ENCODE results near the gene ALG8.
"Not testable (repeated sequence)": the region's sequence is repeated elsewhere in the genome, so short reads cannot be mapped to it uniquely, and the experiment has no call there.

Gene ALG8

DNA sequence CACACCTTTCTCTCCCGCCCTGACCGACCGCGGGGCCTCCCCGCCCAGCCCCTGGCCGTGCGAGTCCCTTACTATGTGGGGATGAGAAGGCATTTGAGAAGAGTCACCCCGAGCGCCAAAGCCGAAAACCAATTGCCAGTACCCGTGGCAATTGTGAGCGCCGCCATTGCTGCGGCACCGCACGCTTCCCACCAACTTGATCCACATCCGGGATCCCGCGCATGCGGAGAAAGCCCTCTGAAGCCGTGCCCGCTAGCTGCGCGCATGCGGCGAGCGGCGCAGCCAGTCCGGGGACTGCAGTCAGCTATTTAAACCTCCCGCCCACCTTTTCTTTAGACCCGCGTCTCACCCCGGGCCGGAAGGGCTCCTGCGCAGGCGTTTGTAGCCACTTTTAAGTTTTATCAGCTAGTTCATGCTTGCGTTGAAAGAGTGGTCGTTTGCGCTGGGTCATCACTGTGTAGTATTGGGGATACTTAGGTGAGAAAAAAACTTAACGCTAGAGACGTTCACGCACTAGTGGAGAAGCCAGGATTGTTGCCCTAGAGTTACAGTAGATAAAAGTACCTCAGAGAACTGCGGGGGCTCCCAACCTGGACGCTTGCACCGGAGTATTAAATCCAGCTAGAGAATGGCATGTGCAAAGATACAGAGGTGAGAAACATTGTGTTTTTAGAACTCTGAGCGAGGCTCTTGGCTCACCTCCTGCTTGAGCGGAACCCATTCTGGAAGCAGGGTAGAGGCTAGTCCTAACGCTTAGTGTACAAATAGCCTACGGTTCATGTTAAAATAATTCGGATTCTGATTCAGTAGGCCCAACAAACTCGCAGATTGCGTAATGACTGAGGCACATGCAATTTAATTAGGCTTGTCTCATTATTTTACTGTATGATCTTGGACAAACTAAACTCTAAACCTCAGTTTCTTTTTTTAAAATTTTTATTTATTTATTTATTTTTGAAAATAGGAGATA, at the start of gene ALG8:
TSS of gene ALG8 (minus strand) at position 205 of the 970 bp plus-strand sequence. CDS start at position 167, 38 bp downstream.
- peak; percentile 96 for DNase-seq

DNA sequence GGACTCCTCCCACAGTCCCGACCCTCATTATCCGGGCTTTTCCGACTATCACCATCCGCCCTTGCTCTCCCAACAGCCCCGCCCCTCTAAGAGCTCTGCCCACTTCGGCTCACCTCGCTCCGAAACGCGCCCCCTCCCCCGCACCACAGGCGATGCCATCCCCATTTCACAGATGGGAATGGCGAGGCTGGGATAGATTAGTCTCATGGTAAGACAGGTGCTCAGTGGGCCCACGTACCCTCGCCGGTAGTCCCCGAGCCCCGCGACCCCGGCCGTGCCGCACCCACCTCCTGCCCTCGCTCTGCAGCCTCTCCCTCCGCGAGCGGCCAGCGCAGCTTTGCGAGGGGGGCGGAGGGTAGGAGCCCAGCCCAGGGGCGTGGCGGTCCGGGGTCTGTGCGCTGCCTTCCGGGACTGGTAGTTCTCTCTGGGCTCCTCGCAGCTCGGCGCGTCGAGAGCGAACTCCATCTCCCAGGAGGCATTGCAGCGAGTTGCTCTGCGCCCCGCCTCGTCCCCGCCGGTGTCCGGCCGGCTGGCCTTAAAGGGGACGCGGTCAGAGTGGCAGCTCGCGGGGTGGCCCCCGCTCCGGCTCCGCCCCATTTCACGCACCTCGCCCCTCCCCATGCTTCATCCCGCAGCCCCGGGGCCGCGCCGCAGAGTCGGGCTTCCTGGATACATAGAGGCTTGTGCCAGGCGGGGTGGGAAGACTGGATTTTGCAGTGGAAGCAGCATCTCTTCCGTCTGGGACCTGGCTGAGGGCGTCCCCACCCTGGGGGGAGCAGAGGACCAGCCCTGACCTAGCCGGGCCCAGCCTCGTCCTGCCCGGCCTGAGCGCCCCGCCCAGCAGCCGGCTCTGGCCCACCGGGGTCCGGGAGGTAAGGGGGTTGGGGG, 49.1 kb upstream of the ALG8 start, which contains the start of the genes KCTD21 and USP35:
TSS of gene KCTD21 (minus strand) at position 341 of the 888 bp plus-strand sequence. CDS start 14,072 bp downstream, outside the sequence.
TSS of gene USP35 (plus strand) at position 634 of the 888 bp plus-strand sequence. CDS start 7,327 bp downstream, outside the sequence.
- DNase-seq, result peak; percentile 95

- no peak for DNase-seq
Observed at GRCh38 chr11:78187366-78188285, 48.2 kb upstream of the ALG8 start.

DNA sequence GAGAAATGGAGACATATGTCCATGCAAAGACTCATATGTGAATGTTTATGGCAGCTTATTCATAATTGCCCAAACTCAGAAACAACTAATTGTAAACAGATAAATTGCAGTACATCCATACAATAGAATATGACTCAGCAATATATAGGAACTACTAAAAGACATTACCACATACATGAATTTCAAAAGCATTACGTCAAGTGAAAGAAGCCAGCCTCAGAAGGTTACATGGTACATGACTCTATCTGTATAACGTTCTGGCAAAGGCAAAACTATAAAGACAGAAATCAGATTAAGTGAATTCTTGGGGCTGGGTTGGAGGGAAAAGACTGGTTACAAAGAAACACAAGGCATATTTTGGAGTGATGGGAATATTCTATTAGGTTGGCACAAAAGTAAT, 41.8 kb upstream of the ALG8 start:
- DNase-seq, result no peak

- no peak for DNase-seq
Observed at GRCh38 chr11:78180751-78181150, 41.3 kb upstream of the ALG8 start.

DNA sequence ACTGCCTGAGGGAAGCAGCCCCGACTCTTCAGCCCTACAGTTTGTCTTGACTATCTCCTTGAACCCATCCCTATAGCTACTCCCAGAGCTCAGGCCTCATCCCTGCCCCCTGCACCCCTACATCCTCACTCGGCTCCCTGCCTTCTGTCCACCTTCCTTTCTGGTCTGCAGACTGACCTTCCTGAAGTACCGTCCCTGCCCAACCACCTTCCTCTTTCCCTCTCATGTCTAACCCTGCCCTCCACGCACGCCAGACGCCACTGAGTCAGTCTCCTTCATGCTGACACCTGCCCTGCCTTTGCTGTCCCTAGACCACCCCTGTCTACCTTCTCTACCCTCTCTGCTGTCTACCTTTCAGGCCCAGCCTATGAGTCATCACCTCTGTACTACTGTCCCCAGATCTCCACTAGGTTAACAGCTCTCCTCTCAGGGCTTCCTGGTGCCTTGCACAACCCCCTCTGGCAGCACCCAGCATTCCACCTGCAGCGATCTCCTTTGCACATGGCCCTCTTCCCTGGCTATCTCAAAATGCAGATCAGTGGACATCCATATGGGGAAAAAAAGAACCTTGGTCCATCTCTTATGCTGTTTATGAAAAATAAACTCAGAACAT, 40.1 kb upstream of the ALG8 start:
- no peak for DNase-seq

DNA sequence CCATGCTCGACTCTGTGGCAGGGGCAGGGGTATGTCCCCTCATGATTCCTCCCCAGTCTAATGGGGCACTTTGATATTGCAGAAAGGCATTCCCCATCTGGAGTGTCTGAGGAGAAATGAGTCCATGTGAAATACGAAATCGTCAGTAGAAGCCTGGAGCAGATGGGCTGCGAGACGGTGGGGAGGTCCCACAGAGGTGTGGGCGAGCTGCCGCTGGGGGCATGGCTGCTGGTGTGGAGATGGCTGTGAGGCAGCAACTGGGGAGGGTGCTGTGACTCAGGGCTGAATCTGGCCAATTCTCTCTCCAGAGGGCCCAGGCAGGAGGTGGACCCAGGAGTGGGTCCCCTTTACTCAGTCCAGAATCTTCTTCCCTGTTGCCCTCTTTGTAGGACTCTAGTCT, 37.8 kb upstream of the ALG8 start:
- no peak for DNase-seq

- DNase-seq, result no peak
Observed at GRCh38 chr11:78176605-78177141, 37.2 kb upstream of the ALG8 start.

DNA sequence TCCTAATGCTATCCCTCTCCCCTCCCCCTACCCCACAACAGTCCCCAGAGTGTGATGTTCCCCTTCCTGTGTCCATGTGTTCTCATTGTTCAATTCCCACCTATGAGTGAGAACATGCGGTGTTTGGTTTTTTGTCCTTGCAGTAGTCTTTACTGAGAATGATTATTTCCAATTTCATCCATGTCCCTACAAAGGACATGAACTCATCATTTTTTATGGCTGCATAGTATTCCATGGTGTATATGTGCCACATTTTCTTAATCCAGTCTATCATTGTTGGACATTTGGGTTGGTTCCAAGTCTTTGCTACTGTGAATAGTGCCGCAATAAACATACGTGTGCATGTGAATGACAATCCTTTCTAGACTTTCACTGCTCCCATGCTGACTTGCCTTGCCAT, 36.4 kb upstream of the ALG8 start:
- DNase-seq, result not testable (repeated sequence)

- no peak for DNase-seq
Observed at GRCh38 chr11:78171951-78172350, 32.5 kb upstream of the ALG8 start.

- DNase-seq, result no peak
Observed at GRCh38 chr11:78170874-78171549, 31.6 kb upstream of the ALG8 start.

DNA sequence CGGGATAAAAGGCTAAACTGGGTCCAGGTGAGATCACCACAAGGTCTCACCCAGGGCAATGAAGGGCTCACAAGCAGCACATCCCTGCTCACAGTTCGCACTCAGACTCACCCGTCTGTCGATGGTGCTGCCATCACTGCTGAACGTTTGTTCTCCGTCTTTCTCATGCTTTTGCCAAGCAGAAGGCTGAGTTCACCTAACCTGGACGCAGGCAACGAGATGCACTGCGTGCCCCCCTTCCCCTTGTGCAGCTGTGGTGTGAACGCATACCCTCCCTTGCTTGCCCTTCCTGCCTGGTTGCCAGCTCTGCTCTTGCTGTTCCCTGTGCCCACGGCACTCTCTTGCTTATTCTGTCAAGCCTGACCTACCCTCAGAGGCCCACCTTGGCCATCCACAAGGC, 31.0 kb upstream of the ALG8 start:
- no peak for DNase-seq

- DNase-seq, result no peak
Observed at GRCh38 chr11:78168539-78169477, 29.4 kb upstream of the ALG8 start.

- DNase-seq, result no peak
Observed at GRCh38 chr11:78166855-78167469, 27.5 kb upstream of the ALG8 start.

GRCh38 chr11:78164471-78164870, 25.0 kb upstream of the ALG8 start:
- no peak for DNase-seq

GRCh38 chr11:78163828-78164227, 24.4 kb upstream of the ALG8 start:
- DNase-seq, result no peak

DNA sequence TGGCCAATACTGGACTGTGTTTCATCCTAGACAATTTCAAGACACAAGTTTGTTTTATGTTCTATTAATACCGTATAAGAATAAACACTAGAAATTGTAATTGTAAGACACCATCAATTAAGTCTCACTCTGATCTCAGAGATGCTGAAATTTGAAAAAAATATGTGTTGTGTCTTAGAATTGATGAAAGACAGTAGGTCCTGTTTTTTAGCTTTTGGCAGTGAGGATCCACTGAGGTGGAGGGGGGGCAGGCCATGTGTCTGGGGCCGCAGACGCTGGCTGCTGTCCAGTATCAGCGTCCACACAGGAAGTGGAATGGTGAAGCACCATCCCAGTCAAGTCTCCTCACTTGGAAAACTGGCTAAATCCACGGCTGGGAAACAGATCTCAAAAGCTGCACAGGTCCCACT, 22.5 kb upstream of the ALG8 start:
- DNase-seq, result no peak

DNA sequence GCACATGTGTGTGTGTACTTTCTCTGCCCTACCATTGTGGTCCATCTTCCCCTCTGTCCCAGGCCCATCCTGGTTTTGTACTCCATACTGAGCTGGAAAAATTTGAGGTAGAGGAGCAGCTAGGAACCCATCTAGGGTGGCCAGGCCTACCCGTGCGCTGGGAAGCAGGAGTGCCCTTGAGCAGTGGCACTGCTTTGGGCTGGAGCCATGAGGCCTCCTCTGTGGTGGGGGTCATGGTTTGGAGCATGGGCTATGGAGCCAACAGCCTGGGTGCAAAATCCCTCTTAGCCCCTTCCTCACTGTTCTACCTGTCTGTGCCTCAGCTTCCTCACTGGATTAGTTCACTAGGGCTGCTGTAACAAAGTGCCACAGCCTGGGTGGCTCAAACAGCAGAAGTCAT, 21.9 kb upstream of the ALG8 start:
- no peak for DNase-seq

DNA sequence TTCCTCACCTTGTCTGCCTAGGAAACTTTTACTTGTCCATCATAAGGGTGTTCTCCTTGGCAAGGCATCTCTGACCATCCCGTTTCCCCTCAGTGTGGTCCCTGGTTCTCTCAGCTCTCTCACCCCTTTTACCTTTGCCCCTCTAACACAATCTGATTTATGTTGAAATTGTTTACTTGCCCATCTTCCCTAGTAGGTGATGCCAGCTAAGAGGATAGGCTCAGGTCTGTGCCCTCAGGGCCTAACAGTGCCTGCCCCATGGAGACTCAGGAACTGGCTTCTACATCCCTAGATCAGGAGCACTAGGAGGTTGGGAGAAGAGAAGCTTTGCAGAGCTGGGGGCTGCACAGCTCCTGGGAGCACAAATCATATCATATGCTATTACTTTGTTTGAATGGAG, 21.1 kb upstream of the ALG8 start:
- no peak for DNase-seq

Data from hematopoietic multipotent progenitor cell treated with erythropoietin and hydrocortisone succinate and interleukin-3 and kit ligand, for 8 days (in vitro differentiated cells).